ENCODE data around the gene TMEM176A. TPM values are rescaled to one million over a fixed set of nuclear protein-coding genes. Genes with fewer than 3 reads are reported as not detected.
"Not testable (repeated sequence)": the region's sequence is repeated elsewhere in the genome, so short reads cannot be mapped to it uniquely, and the experiment has no call there.

The TMEM176A gene, protein sequence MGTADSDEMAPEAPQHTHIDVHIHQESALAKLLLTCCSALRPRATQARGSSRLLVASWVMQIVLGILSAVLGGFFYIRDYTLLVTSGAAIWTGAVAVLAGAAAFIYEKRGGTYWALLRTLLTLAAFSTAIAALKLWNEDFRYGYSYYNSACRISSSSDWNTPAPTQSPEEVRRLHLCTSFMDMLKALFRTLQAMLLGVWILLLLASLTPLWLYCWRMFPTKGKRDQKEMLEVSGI
- total RNA-seq, result not detected

GRCh38 chr7:150800581-150801241 lies at the start of gene TMEM176A:
TSS of gene TMEM176A (plus strand) at chr7:150800769. CDS start at chr7:150801551, 782 bp downstream.
- no peak for DNase-seq
- Mint-ChIP-seq H3K36me3 (ENCODE audit: low read depth) (no peaks in the 10 kb centered on the region), H3K4me1 (peaks cover 11% of the 10 kb centered on the region), H3K4me3 (peak within 1 kb of the TSS; percentile 2), H3K9me3 (no peaks in the 10 kb centered on the region), H3K27ac (no peak within 1 kb of the TSS), H3K27me3 (peaks cover 66% of the 10 kb centered on the region)
- ChIA-PET POLR2A (no interaction called here), CTCF (no interaction called here)

- peaks cover 6% of the 10 kb centered on the region for H3K9me3 Mint-ChIP-seq
- H3K27me3 Mint-ChIP-seq, result peaks cover 2% of the 10 kb centered on the region
- H3K36me3 Mint-ChIP-seq (ENCODE audit: low read depth), result peaks cover 26% of the 10 kb centered on the region
- H3K4me3 Mint-ChIP-seq, result no peak overlapping the region
- no peak for DNase-seq
- POLR2A ChIA-PET, result no interaction called here
- CTCF ChIA-PET, result no interaction called here
- H3K27ac Mint-ChIP-seq, result no peak overlapping the region
- H3K4me1 Mint-ChIP-seq, result peaks cover 83% of the 10 kb centered on the region
These were observed 48.9 kb upstream of the TMEM176A start for GRCh38 chr7:150751702-150752101.

DNA sequence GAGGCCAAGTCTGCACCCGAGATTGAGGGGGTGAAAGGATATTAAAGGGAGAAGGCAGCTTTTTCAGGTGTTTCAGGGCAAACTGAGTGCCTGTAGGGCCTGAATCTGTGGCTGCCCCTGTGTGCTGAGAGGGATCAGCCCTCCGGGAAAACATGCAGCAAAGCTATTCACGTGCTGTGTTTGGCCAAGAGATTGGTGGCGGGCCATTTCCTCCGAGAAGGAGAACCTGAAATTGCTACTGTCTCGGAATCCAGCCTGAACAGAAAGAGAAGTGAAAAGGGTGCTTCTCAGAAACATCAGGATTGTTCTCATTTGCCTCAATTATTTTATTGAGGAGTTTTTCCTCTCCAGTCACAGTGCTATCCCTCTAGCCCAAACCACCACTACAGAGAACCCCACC lies 47.3 kb upstream of the TMEM176A start:
- Mint-ChIP-seq H3K9me3 (peaks cover 6% of the 10 kb centered on the region), H3K4me1 (peaks cover 80% of the 10 kb centered on the region), H3K27me3 (peaks cover 2% of the 10 kb centered on the region), H3K4me3 (no peak overlapping the region), H3K27ac (peak overlapping the region; percentile 85), H3K36me3 (ENCODE audit: low read depth) (peaks cover 16% of the 10 kb centered on the region)
- CTCF ChIA-PET, result interaction anchor here (0.8 to 1.8 kb wide), 2 partner anchors 9 to 301 kb away, joined by 3 to 6 read pairs; no protein-coding TSS in a partner anchor
- POLR2A ChIA-PET, result no interaction called here
- no peak for DNase-seq

- Mint-ChIP-seq H3K4me3 (peak overlapping the region; percentile 27), H3K27ac (peak overlapping the region; percentile 93), H3K36me3 (ENCODE audit: low read depth) (peaks cover 15% of the 10 kb centered on the region), H3K27me3 (peaks cover 2% of the 10 kb centered on the region), H3K4me1 (peaks cover 72% of the 10 kb centered on the region), H3K9me3 (peaks cover 6% of the 10 kb centered on the region)
- ChIA-PET POLR2A (interaction anchor here (1.9 to 2.8 kb wide), 4 partner anchors 15 to 302 kb away, joined by 6 to 11 read pairs (median 8); no protein-coding TSS in a partner anchor), CTCF (interaction anchor here (1.0 to 1.8 kb wide), 4 partner anchors 9 to 307 kb away, joined by 3 to 6 read pairs (median 4); no protein-coding TSS in a partner anchor)
- DNase-seq, result peak; percentile 40
These were observed 46.6 kb upstream of the TMEM176A start for GRCh38 chr7:150753826-150754603.

DNA sequence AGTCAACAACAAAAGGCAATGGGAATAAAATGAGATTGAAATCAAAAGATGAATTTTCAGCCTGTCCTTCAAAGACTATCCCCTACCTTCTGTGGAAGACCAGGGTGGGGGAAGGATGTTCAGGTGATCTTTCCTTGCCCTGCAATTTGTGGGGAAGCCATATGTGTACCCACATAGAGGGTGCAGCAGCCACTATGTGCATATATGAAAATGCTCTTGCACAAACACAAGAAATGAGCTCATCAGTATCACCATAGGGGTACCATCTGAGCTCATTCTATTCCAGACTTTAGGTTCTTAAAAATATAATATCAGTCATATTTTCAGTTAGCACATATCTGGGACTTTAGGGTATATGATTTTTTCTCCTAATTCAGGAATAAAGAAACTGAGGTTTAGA lies 45.6 kb upstream of the TMEM176A start:
- CTCF ChIA-PET, result interaction anchor here (1.0 to 1.7 kb wide), 10 partner anchors 9 to 308 kb away, joined by 3 to 7 read pairs (median 5); partner anchors contain the start of gene GIMAP1
- DNase-seq, result no peak
- Mint-ChIP-seq H3K9me3 (peaks cover 9% of the 10 kb centered on the region), H3K27me3 (peaks cover 2% of the 10 kb centered on the region), H3K36me3 (ENCODE audit: low read depth) (peaks cover 15% of the 10 kb centered on the region), H3K4me3 (peak overlapping the region; percentile 75), H3K4me1 (peaks cover 66% of the 10 kb centered on the region), H3K27ac (peak overlapping the region; percentile 96)
- POLR2A ChIA-PET, result interaction anchor here (0.5 to 2.8 kb wide), 12 partner anchors 10 to 306 kb away, joined by 3 to 11 read pairs (median 6); no protein-coding TSS in a partner anchor

- CTCF ChIA-PET, result interaction anchor here (0.6 to 1.7 kb wide), 14 partner anchors 10 to 432 kb away, joined by 3 to 7 read pairs (median 4); partner anchors contain the start of genes ACTR3C, GIMAP1 and LRRC61
- Mint-ChIP-seq H3K4me3 (peak overlapping the region; percentile 75), H3K27me3 (peaks cover 2% of the 10 kb centered on the region), H3K4me1 (peaks cover 61% of the 10 kb centered on the region), H3K9me3 (peaks cover 6% of the 10 kb centered on the region), H3K27ac (peak overlapping the region; percentile 96), H3K36me3 (ENCODE audit: low read depth) (peaks cover 10% of the 10 kb centered on the region)
- POLR2A ChIA-PET, result interaction anchor here (0.6 to 2.8 kb wide), 12 partner anchors 17 to 351 kb away, joined by 3 to 11 read pairs (median 6); partner anchors contain the start of gene GIMAP7
- peak; percentile 87 for DNase-seq
These were observed 45.0 kb upstream of the TMEM176A start for GRCh38 chr7:150755473-150756099.

DNA sequence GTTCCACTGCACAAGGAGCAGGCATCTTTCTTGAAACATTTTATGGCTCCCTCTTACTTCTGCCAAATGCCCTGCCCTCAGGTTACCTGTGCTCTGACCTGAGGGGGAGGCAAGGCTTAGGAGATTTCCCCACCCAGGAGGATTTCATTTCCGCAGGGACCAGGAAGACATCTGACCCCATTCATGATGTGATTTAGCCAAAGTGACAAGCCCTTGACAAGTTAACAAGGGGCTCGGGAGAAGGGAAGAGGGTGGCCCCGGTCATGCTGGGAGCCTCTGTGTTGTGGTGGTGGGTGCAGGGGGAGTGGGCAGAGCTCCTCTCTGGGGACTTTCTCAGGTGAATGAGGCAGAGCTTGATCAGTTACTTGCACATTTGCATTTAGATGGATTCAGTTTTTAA lies 44.4 kb upstream of the TMEM176A start:
- CTCF ChIA-PET, result interaction anchor here (0.8 to 1.7 kb wide), 10 partner anchors 11 to 307 kb away, joined by 3 to 7 read pairs (median 4); partner anchors contain the start of gene GIMAP1
- peaks cover 57% of the 10 kb centered on the region for H3K4me1 Mint-ChIP-seq
- POLR2A ChIA-PET, result interaction anchor here (0.6 to 2.8 kb wide), 9 partner anchors 18 to 352 kb away, joined by 3 to 11 read pairs (median 4); partner anchors contain the start of gene GIMAP7
- peak overlapping the region; percentile 75 for H3K4me3 Mint-ChIP-seq
- H3K36me3 Mint-ChIP-seq (ENCODE audit: low read depth), result peaks cover 8% of the 10 kb centered on the region
- peaks cover 3% of the 10 kb centered on the region for H3K9me3 Mint-ChIP-seq
- peaks cover 2% of the 10 kb centered on the region for H3K27me3 Mint-ChIP-seq
- peak overlapping the region; percentile 96 for H3K27ac Mint-ChIP-seq
- no peak for DNase-seq

DNA sequence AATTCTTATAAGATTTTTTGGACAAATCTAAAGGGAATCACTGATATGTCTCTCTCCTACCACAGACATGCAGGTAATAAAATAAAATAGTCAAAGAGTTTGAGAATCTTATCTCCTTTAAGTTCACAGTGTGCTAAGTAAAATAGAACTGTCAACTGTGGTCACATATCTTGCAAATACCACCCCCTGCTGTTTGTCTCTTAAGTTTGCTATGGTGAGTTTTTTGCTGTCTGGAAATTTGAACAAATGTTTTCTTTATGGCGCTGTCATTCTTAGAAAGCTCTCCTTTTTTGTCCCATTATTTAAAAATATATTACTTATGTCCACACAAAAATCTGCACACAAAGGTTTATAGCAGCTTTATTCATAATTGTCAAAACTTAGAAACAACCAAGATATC lies 43.7 kb upstream of the TMEM176A start:
- Mint-ChIP-seq H3K4me1 (peaks cover 54% of the 10 kb centered on the region), H3K4me3 (peak overlapping the region; percentile 75), H3K36me3 (ENCODE audit: low read depth) (peaks cover 9% of the 10 kb centered on the region), H3K27ac (peak overlapping the region; percentile 96), H3K27me3 (peaks cover 2% of the 10 kb centered on the region), H3K9me3 (peaks cover 9% of the 10 kb centered on the region)
- DNase-seq, result peak; percentile 66
- POLR2A ChIA-PET, result interaction anchor here (0.7 kb wide), 1 partner anchor 16 kb away, joined by 4 read pairs; no protein-coding TSS in a partner anchor
- CTCF ChIA-PET, result interaction anchor here (0.7 to 1.6 kb wide), 7 partner anchors 20 to 395 kb away, joined by 3 to 5 read pairs (median 3); no protein-coding TSS in a partner anchor

GRCh38 chr7:150759479-150759878 lies 41.1 kb upstream of the TMEM176A start:
- H3K4me3 Mint-ChIP-seq, result no peak overlapping the region
- peaks cover 10% of the 10 kb centered on the region for H3K9me3 Mint-ChIP-seq
- H3K27ac Mint-ChIP-seq, result no peak overlapping the region
- peaks cover 6% of the 10 kb centered on the region for H3K36me3 Mint-ChIP-seq (ENCODE audit: low read depth)
- CTCF ChIA-PET, result interaction anchor here (0.7 to 1.0 kb wide), 2 partner anchors 19 to 315 kb away, joined by 3 read pairs; no protein-coding TSS in a partner anchor
- POLR2A ChIA-PET, result no interaction called here
- H3K27me3 Mint-ChIP-seq, result peaks cover 2% of the 10 kb centered on the region
- no peak for DNase-seq
- H3K4me1 Mint-ChIP-seq, result peaks cover 32% of the 10 kb centered on the region

DNA sequence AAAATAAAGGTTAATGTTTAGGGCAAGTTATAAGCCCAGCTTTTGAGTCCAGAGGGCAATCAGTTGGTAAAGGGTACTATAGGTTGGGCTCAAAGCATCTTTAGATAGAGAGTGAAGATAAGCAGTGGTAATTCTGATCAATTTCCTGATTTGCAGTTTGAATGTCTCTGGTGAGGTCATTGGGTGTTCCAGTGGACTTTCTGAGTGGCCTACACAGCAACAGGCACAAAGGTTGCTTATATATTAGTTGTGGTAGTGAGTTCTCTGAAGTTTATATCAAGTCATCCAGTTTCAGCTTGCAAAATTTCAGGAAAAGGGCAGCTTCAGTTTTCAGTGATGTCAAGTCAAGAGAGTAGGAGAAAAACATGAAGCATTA lies 34.2 kb upstream of the TMEM176A start:
- CTCF ChIA-PET, result interaction anchor here (0.6 kb wide), 1 partner anchor 10 kb away, joined by 3 read pairs; no protein-coding TSS in a partner anchor
- Mint-ChIP-seq H3K4me3 (no peak overlapping the region), H3K27me3 (no peaks in the 10 kb centered on the region), H3K36me3 (ENCODE audit: low read depth) (peaks cover 3% of the 10 kb centered on the region), H3K9me3 (peaks cover 6% of the 10 kb centered on the region), H3K4me1 (no peaks in the 10 kb centered on the region), H3K27ac (no peak overlapping the region)
- no peak for DNase-seq
- POLR2A ChIA-PET, result no interaction called here

DNA sequence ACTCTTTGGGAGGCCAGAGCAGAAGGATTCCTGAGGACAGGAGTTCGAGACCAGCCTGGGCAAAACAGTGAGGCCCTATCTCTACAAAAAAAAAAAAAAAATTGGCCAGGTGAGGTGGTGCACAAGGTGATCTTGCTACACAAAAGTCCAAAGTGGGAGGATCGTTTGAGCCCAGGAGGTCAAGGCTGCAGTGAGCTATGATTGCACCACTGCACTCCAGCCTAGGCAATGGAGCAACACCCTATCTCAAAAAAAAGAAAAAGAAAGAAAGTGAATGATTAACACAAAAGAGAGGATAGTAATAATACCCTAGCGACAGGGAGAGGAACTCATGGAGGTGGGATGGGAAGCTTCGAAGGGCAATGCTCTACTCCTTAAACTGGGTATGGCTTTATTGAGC lies 30.8 kb upstream of the TMEM176A start:
- peaks cover 4% of the 10 kb centered on the region for H3K9me3 Mint-ChIP-seq
- DNase-seq, result no peak
- no peaks in the 10 kb centered on the region for H3K4me1 Mint-ChIP-seq
- peaks cover 2% of the 10 kb centered on the region for H3K27me3 Mint-ChIP-seq
- H3K36me3 Mint-ChIP-seq (ENCODE audit: low read depth), result peaks cover 3% of the 10 kb centered on the region
- H3K4me3 Mint-ChIP-seq, result no peak overlapping the region
- ChIA-PET CTCF (interaction anchor here (0.6 kb wide), 3 partner anchors 10 to 487 kb away, joined by 4 to 5 read pairs (median 4); no protein-coding TSS in a partner anchor), POLR2A (no interaction called here)
- H3K27ac Mint-ChIP-seq, result no peak overlapping the region

DNA sequence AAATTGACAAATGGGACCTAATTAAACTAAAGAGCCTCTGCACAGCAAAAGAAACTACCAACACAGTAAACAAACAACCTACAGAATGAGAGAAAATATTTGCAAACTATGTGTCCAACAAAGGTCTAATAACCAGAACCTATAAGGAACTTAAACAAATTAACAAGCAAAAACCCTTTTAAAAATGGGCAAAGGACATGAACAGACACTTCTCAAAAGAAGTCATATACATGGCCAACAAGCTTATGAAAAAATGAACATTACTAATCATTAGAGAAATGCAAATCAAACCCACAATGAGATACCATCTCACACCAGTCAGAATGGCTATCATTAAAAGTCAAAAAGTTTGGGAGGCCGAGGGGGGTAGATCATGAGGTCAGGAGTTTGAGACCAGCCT lies 26.4 kb upstream of the TMEM176A start:
- H3K27ac Mint-ChIP-seq; DNase-seq; H3K9me3 Mint-ChIP-seq; CTCF ChIA-PET; H3K4me1 Mint-ChIP-seq; H3K4me3 Mint-ChIP-seq; H3K36me3 Mint-ChIP-seq (ENCODE audit: low read depth); POLR2A ChIA-PET: not testable (repeated sequence)
- peaks cover 19% of the 10 kb centered on the region for H3K27me3 Mint-ChIP-seq
